Ovary (tissue), 9 donors: ENCODE data around the gene GTF2IRD1. TPM values are rescaled to one million over a fixed set of nuclear protein-coding genes. Genes with fewer than 3 reads are reported as not detected.

Source experiments
- DNase-seq, 5 donors: peaks; one replicate each; pipeline ENCODE4 v3.0.0-alpha.2; 2019 to 2020
- H3K27ac ChIP-seq, 2 donors: fragments of 200-600 bp; one replicate each; pipeline versions ENCODE4 v1.5.1 to v1.8.0; 2019 to 2022
- H3K27me3 ChIP-seq: fragments of 200-600 bp; one replicate; pipeline ENCODE4 v1.8.0; 2022
- H3K36me3 ChIP-seq: fragments of 200-600 bp; sonication (generic); one replicate; pipeline ENCODE4 v1.5.1; 2019
- H3K4me1 ChIP-seq: one replicate; pipeline ENCODE4 v1.8.1; 2013; ENCODE audit warnings: mild to moderate bottlenecking, moderate library complexity; ENCODE audit not compliant: insufficient read depth
- H3K4me3 ChIP-seq: fragments of 200-600 bp; sonication (generic); one replicate; pipeline ENCODE4 v1.5.1; 2017
- H3K9me3 ChIP-seq, 2 donors: fragments of 200-600 bp in 1 of 2; sonication (generic) in 1 of 2; one replicate each; pipeline versions ENCODE4 v1.5.1 to v1.8.1; 2013 to 2019; ENCODE audit warnings: mild to moderate bottlenecking in 1 of 2, moderate library complexity in 1 of 2
- EP300 ChIP-seq: sonication (generic); formaldehyde crosslinking; IDR thresholded peaks from one replicate; pipeline ENCODE4 v1.6.1; 2017; ENCODE audit warnings: antibody characterized with exemption
- POLR2A ChIP-seq: fragments of 450-650 bp; IDR thresholded peaks from one replicate; pipeline ENCODE4 v1.6.1; 2017; ENCODE audit warnings: antibody characterized with exemption, mild to moderate bottlenecking, moderate library complexity
- WGBS, 3 donors: extraction: QIAGEN DNeasy Blood & Tissue Kit in 1 of 3; methylation state at CpG; one replicate each; pipeline versions ENCODE4 v1.1.5 to v1.1.7; 2013 to 2017; 5-methylcytosine and 5-hydroxymethylcytosine counted together
- intact Hi-C, 4 donors: fragments of 100-400 bp; cut with DNase I; formaldehyde crosslinking; loops; one replicate each; pipeline versions ENCODE4 v1.11.0 to v1.15.1; 2022 to 2023
- polyA plus RNA-seq, 2 donors: library from polyadenylated mRNA; stranded (reverse); fragments of 200-250 nt in 1 of 2; fragments of 350-450 nt in 1 of 2; fragmentation: Illumina TruSeq in 1 of 2; extraction: RNeasy Lipid Tissue Mini Kit (QIAGEN cat#74804) in 1 of 2; gene quantifications; one replicate each; pipeline ENCODE4 v1.2.3, GENCODE V29; 2013 to 2014
- total RNA-seq, 7 donors: library from RNA; depleted of rRNA in 2 of 7; stranded (reverse); fragments of >200 nt in 2 of 7; fragmentation: NEBNext Ultra II Directional in 3 of 7; extraction: Animal tissue kit (Norgen Biotek cat#: 25700) in 3 of 7; gene quantifications; one replicate each; pipeline versions ENCODE4 v1.1.0 to v1.2.4, GENCODE V29; 2016 to 2023
- TF ChIP-seq, protein P1 (sequence below), 3 donors: fragments of 450-650 bp in 2 of 3; fragments of 200-600 bp in 1 of 3; IDR thresholded peaks; one replicate each; pipeline versions ENCODE4 v1.5.1 to v1.8.0; 2016 to 2022; ENCODE audit warnings: antibody characterized with exemption in 3 of 3, mild to moderate bottlenecking in 1 of 3
- donor health status: DM: no; HTN: no; CAD: no; lungs with moderate emphysema.
- donor health status: DM: no; HTN: no; CAD: no.
- donor health status: Bipolar disorder and iron deficiency.
- donor health status: DM: yes; HTN: yes; CAD: no.
- donor health status: DM: no; HTN: no; CAD: no.
- donor health status: DM: yes; HTN: yes; CAD: no.

Gene GTF2IRD1
- total and polyA plus RNA-seq, 9 donors: 12.0 to 39.0 (median 28.0) TPM

- Histone ChIP-seq H3K27ac (no peak overlapping the region), H3K9me3 (no peaks in the 10 kb centered on the region), H3K4me3 (no peak overlapping the region), H3K27me3 (no peaks in the 10 kb centered on the region), H3K36me3 (no peaks in the 10 kb centered on the region), H3K4me1 (peaks cover 16% of the 10 kb centered on the region)
- 88 to 95% (median 93%) methylated on average over 4 of the region's 4 CpGs for WGBS, 3 donors
- DNase-seq: no peak
- TF ChIP-seq, protein P1, sequence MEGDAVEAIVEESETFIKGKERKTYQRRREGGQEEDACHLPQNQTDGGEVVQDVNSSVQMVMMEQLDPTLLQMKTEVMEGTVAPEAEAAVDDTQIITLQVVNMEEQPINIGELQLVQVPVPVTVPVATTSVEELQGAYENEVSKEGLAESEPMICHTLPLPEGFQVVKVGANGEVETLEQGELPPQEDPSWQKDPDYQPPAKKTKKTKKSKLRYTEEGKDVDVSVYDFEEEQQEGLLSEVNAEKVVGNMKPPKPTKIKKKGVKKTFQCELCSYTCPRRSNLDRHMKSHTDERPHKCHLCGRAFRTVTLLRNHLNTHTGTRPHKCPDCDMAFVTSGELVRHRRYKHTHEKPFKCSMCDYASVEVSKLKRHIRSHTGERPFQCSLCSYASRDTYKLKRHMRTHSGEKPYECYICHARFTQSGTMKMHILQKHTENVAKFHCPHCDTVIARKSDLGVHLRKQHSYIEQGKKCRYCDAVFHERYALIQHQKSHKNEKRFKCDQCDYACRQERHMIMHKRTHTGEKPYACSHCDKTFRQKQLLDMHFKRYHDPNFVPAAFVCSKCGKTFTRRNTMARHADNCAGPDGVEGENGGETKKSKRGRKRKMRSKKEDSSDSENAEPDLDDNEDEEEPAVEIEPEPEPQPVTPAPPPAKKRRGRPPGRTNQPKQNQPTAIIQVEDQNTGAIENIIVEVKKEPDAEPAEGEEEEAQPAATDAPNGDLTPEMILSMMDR (IDR thresholded peaks at IDR 0.05): no peak
- TF ChIP-seq POLR2A (no peak), EP300 (no peak)
- intact Hi-C loops: no loop called here
Measured at GRCh38 chr7:74474271-74474865, 20.7 kb downstream of the GTF2IRD1 start.

DNA sequence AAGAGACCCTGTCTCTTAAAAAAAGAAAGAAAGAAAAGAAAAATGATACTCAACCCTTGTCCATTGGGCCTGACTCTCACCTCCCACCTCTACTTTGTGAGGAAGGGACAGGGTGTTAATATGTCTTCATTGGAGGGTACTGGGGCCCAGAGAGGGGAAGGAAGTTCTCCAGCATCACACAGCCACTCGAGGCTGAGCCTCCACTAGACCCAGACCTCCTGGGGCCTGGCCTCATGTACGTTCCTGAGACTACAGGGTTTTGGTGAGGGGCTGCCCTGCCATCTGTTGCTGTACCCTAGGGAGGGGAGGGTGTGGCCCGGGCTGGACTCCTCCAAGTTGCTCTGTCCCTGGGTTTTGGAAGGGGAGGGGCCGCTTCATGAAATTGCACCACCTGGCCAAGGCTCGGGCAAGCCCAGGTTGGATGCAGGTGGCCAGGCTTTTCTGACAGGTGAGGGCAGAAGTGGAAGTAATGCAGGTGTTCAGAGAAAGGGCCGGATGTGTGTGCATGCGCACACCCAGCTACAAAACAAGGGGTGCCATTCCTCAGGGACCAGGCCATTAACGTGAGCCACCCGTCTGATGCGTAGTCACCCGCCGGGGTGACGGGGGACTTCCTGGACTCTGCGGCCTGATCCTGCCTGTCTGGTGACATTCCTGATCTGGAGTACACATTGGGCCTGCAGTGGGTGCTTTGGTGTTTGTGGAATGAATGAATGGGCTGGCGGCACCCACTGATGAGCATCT lies 21.7 kb downstream of the GTF2IRD1 start:
- 90 to 93% (median 92%) methylated on average over 15 of the region's 15 CpGs for WGBS, 3 donors

GRCh38 chr7:74475987-74476350 lies 22.3 kb downstream of the GTF2IRD1 start:
- TF ChIP-seq, protein P1 (IDR thresholded peaks at IDR 0.05): no peak
- TF ChIP-seq POLR2A (no peak), EP300 (no peak)
- Histone ChIP-seq H3K4me3 (no peak overlapping the region), H3K4me1 (peaks cover 23% of the 10 kb centered on the region), H3K27me3 (no peaks in the 10 kb centered on the region), H3K36me3 (no peaks in the 10 kb centered on the region), H3K27ac (no peak overlapping the region), H3K9me3 (no peaks in the 10 kb centered on the region)
- WGBS, 3 donors: 92 to 93% (median 93%) methylated on average over 8 of the region's 8 CpGs
- intact Hi-C loops: no loop called here
- no peak for DNase-seq

More for the DNA sequence above, 21.7 kb downstream of the GTF2IRD1 start:
- intact Hi-C loops: no loop called here
- no peak for DNase-seq
- Histone ChIP-seq H3K36me3 (no peaks in the 10 kb centered on the region), H3K4me3 (no peak overlapping the region), H3K9me3 (no peaks in the 10 kb centered on the region), H3K4me1 (peaks cover 23% of the 10 kb centered on the region), H3K27me3 (no peaks in the 10 kb centered on the region), H3K27ac (no peak overlapping the region)
- TF ChIP-seq EP300 (no peak), POLR2A (no peak)
- TF ChIP-seq, protein P1 (IDR thresholded peaks at IDR 0.05): no peak

DNA sequence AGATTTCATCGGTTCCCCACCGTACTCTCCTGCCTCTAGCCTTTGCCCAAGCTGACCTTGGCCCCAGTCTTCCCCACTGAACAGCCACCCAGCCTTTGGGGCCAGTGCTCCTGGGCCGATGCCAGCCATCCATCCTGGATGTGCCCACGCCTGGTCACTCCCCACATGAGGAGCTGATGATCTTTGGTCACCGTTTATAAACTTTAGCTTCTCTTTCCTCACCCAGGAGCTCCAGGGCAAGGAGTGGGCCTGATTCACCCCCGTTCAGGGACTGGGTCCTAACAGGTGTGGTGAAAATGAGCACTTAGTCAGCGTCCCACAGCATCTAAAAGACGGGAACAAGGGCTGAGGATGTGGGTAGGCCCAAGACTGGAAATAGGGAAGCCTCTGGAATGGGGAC lies 22.9 kb downstream of the GTF2IRD1 start:
- no peak overlapping the region for H3K4me3 ChIP-seq
- WGBS, 3 donors: 88 to 93% (median 89%) methylated on average over 8 of the region's 8 CpGs
- intact Hi-C loops: no loop called here
- DNase-seq: no peak
- H3K27me3 ChIP-seq: no peaks in the 10 kb centered on the region
- H3K36me3 ChIP-seq: no peaks in the 10 kb centered on the region
- no peaks in the 10 kb centered on the region for H3K9me3 ChIP-seq
- TF ChIP-seq, protein P1 (IDR thresholded peaks at IDR 0.05): no peak
- TF ChIP-seq POLR2A (no peak), EP300 (no peak)
- peak overlapping the region in 1 of 2 donors; percentile 91 for H3K27ac ChIP-seq
- peaks cover 23% of the 10 kb centered on the region for H3K4me1 ChIP-seq
